ENCODE results near the gene EVL.
"Not testable (repeated sequence)": the region's sequence is repeated elsewhere in the genome, so short reads cannot be mapped to it uniquely, and the experiment has no call there.

Gene EVL

DNA sequence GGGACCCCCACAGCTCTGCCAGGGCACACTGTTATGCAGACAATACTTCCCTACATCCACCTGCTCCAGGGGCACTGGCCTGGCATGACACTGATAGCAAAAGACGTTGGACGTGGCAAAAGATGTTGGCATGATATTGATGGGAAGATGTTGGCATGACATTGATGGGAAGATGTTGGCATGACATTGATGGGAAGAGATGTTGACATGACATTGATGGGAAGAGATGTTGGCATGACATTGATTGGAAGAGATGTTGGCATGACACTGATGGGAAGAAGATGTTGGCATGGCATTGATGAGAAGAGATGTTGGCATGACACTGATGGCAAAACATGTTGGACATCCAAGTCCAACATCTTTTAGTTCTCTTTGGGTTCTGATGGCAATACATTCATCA, 105.7 kb downstream of the EVL start:
- Mint-ChIP-seq H3K36me3 (no peaks in the 10 kb centered on the region), H3K27ac (no peak overlapping the region), H3K27me3 (peaks cover 54% of the 10 kb centered on the region), H3K4me3 (no peak overlapping the region), H3K9me3 (no peaks in the 10 kb centered on the region), H3K4me1 (peaks cover 9% of the 10 kb centered on the region)
- CTCF ChIA-PET = no interaction called here
- DNase-seq = no peak

GRCh38 chr14:100172811-100173210, 107.6 kb downstream of the EVL start:
- CTCF ChIA-PET = no interaction called here

GRCh38 chr14:100173353-100173752, 108.1 kb downstream of the EVL start:
- Mint-ChIP-seq H3K4me3 (no peak overlapping the region), H3K27ac (no peak overlapping the region), H3K36me3 (no peaks in the 10 kb centered on the region), H3K27me3 (peaks cover 46% of the 10 kb centered on the region), H3K4me1 (peaks cover 2% of the 10 kb centered on the region), H3K9me3 (no peaks in the 10 kb centered on the region)
- no peak for DNase-seq
- CTCF ChIA-PET = no interaction called here

More at GRCh38 chr14:100172811-100173210, 107.6 kb downstream of the EVL start:
- Mint-ChIP-seq H3K27me3 (peaks cover 44% of the 10 kb centered on the region), H3K4me1 (peaks cover 2% of the 10 kb centered on the region), H3K36me3 (no peaks in the 10 kb centered on the region), H3K4me3 (no peak overlapping the region), H3K27ac (no peak overlapping the region), H3K9me3 (no peaks in the 10 kb centered on the region)
- DNase-seq = no peak

DNA sequence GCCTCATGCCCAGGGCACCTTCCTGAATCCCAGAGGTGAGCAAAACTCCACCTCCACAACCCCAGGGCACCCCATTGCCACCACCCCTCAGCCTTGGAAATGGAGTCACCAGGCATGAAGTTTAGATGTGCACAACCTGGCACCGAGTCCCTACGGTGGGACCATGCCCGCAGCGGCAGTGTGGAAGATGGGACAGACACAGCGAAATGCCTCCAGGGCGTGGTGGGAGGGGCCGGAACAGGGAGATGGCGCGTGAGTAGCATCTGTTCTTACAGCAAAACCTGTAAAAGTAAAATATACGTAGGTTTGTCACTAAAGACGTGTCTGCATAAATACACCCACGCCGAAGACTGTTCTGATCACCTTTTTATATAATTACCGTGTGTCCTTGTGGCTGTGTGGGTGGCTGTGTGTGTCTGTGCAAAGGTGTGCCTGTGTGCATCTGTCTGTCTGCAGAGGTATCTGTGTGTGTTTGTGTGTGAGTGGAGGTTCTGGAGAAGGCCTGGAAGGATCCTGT, 111.6 kb downstream of the EVL start:
- no peak overlapping the region for H3K27ac Mint-ChIP-seq
- H3K4me3 Mint-ChIP-seq = no peak overlapping the region
- H3K9me3 Mint-ChIP-seq = no peaks in the 10 kb centered on the region
- DNase-seq = no peak
- no peaks in the 10 kb centered on the region for H3K36me3 Mint-ChIP-seq
- CTCF ChIA-PET = no interaction called here
- no peaks in the 10 kb centered on the region for H3K4me1 Mint-ChIP-seq
- peaks cover 39% of the 10 kb centered on the region for H3K27me3 Mint-ChIP-seq

DNA sequence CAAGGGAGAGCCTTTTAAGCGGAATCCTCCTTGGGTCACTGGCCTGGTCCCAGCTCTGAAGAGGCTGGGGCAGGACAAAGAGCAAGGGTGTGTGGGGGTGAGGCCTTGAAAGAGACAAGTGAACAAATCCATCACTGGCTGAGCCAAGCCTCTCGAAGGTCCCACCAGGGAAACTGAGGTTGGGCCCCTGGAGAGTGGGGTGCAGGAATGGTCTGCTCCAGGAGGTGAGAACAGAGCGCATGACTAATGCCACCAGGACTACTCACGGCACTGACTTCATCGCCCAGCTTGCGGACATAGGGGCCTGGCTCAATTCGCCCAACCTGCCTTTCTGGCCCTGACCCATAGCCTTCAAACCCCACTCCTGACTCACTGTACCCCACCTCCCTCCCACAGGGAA, 113.5 kb downstream of the EVL start:
- no peak overlapping the region for H3K27ac Mint-ChIP-seq
- no peak for DNase-seq
- H3K36me3 Mint-ChIP-seq = no peaks in the 10 kb centered on the region

DNA sequence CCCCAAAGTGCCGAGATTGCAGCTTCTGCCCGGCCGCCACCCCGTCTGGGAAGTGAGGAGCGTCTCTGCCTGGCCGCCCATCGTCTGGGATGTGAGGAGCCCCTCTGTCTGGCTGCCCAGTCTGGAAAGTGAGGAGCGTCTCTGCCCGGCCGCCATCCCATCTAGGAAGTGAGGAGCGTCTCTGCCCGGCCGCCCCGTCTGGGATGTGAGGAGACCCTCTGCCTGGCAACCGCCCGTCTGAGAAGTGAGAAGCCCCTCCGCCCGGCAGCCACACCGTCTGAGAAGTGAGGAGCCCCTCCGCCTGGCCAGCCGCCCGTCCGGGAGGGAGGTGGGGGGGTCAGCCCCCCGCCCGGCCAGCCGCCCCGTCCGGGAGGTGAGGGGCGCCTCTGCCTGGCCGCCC, 115.4 kb downstream of the EVL start:
- H3K9me3 Mint-ChIP-seq, H3K4me1 Mint-ChIP-seq, H3K27ac Mint-ChIP-seq, DNase-seq, H3K36me3 Mint-ChIP-seq, CTCF ChIA-PET, H3K4me3 Mint-ChIP-seq: not testable (repeated sequence)
- H3K27me3 Mint-ChIP-seq = peaks cover 11% of the 10 kb centered on the region

More for the DNA sequence above, 113.5 kb downstream of the EVL start:
- CTCF ChIA-PET = no interaction called here
- peaks cover 29% of the 10 kb centered on the region for H3K27me3 Mint-ChIP-seq
- H3K4me1 Mint-ChIP-seq = no peaks in the 10 kb centered on the region
- H3K9me3 Mint-ChIP-seq = no peaks in the 10 kb centered on the region
- no peak overlapping the region for H3K4me3 Mint-ChIP-seq

- H3K36me3 Mint-ChIP-seq, H3K9me3 Mint-ChIP-seq, DNase-seq, H3K27ac Mint-ChIP-seq, H3K27me3 Mint-ChIP-seq, H3K4me1 Mint-ChIP-seq, CTCF ChIA-PET, H3K4me3 Mint-ChIP-seq: not testable (repeated sequence)
These were observed 116.8 kb downstream of the EVL start for GRCh38 chr14:100181876-100182551.

DNA sequence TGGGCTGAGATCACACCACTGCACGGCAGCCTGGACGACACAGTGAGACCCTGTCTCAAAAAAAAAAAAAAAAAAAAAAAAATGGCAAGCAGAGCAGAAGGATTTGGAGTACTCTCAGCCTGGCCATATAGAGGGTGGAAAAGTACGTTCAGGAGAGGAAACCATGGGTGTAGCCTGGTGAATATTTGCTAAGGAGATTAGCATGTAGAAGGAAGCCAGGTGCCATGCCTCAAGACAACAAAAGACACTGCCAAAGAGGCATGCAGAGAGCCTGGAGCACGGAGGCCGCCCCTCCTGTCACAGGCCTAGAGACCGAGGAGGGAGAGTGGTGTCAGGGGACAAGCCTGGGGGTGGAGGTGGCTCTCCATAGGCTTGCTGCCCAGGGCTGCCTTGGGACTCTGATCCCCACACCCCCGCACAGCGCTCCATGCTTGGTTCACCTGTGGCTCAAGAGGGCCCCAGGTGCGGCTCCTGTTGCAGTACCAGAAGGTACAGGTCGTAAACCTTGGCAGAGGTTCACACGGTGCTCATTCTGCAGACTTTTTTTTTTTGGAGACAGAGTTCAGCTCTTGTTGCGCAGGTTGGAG, 122.1 kb downstream of the EVL start:
- Mint-ChIP-seq H3K4me1 (peaks cover 12% of the 10 kb centered on the region), H3K27me3 (no peaks in the 10 kb centered on the region), H3K27ac (no peak overlapping the region), H3K36me3 (no peaks in the 10 kb centered on the region), H3K9me3 (no peaks in the 10 kb centered on the region), H3K4me3 (no peak overlapping the region)
- CTCF ChIA-PET = no interaction called here
- DNase-seq = no peak

- H3K27ac Mint-ChIP-seq = no peak overlapping the region
- CTCF ChIA-PET = no interaction called here
- H3K4me1 Mint-ChIP-seq = peaks cover 22% of the 10 kb centered on the region
- H3K9me3 Mint-ChIP-seq = no peaks in the 10 kb centered on the region
- no peaks in the 10 kb centered on the region for H3K36me3 Mint-ChIP-seq
- no peaks in the 10 kb centered on the region for H3K27me3 Mint-ChIP-seq
- H3K4me3 Mint-ChIP-seq = no peak overlapping the region
- DNase-seq = no peak
These were observed 123.3 kb downstream of the EVL start for GRCh38 chr14:100188392-100189030.

DNA sequence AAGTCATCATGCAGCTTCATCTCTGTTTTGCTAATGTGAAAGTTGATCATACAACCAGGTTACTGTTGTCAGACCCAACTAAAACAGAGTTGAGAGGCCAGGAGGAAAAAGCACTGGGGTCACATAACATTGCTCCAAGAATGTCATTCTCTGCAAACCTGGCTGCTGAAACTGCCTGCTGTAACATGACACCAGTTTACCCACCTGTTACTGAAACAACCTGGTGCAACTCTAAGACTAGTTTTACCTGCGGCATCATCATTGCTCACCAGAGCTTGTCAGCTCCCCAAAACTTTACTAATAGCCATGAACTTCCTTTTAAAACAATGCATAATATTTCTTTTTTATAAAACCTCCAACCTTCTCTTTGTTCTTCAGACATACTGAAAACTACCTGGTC, 124.9 kb downstream of the EVL start:
- no peak for DNase-seq
- no peaks in the 10 kb centered on the region for H3K36me3 Mint-ChIP-seq
- H3K27me3 Mint-ChIP-seq = no peaks in the 10 kb centered on the region
- H3K9me3 Mint-ChIP-seq = no peaks in the 10 kb centered on the region
- H3K4me3 Mint-ChIP-seq = no peak overlapping the region
- H3K27ac Mint-ChIP-seq = no peak overlapping the region
- peaks cover 26% of the 10 kb centered on the region for H3K4me1 Mint-ChIP-seq
- CTCF ChIA-PET = interaction anchor here (5.1 kb wide), 1 partner anchor 32 kb away, joined by 58 read pairs; no protein-coding TSS in a partner anchor

DNA sequence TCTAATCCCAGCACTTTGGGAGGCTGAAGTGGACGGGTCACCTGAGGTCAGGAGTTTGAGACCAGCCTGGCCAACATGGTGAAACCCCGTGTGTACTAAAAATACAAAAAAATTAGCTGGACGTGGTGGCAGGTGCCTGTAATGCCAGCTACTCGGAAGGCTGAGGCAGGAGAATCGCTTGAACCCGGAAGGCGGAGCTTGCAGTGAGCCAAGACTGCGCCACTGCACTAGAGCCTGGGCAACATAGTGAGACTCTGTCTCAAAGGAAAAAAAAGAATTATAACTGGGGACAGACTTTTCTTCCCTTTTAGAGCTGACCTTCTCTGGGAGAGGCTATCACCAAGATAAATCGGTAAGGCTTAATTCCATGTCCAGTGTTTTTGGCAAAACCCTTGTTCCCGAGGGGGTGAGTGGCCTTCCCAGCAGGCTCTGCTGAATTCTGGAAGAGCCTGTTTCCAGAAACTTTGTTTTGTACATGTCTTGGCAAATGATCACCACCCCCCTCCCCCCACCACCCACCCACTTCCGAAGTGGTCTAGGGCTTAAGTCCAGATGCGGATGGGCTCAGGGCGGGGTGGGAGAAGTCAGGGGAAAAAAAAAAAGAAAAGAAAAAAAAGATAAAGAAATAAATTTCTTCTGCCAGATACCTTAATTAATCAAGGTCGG, 126.5 kb downstream of the EVL start:
- Mint-ChIP-seq H3K4me1 (peaks cover 20% of the 10 kb centered on the region), H3K4me3 (peak overlapping the region; percentile 63), H3K36me3 (no peaks in the 10 kb centered on the region), H3K27ac (no peak overlapping the region), H3K27me3 (no peaks in the 10 kb centered on the region), H3K9me3 (no peaks in the 10 kb centered on the region)
- CTCF ChIA-PET = interaction anchor here (1.0 to 5.1 kb wide), 14 partner anchors 13 to 439 kb away, joined by 3 to 67 read pairs (median 6); partner anchors contain the start of gene DEGS2
- DNase-seq = no peak

DNA sequence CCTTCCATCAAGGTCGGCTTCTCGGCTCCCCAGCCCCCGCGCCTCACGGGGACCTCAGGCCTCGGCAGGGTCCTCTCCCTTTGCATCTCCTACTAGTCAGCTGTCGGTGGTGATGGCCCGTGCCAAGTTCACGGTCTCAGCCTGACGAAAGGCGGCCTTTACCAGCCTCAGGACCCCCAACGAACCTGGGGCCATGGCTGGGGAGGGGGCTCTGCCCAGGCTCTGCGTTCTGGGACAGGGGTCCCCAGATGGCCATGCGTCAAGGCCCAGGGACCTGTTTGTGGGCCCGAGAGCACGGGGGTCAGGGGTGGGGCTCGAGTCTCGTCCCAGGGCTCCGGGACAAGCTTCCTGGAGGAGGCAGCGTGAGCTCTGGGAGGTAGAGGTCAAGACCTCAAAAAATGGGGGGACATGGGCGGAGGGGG, 127.0 kb downstream of the EVL start:
- H3K27ac Mint-ChIP-seq = peak overlapping the region; percentile 84
- peaks cover 3% of the 10 kb centered on the region for H3K27me3 Mint-ChIP-seq
- CTCF ChIA-PET = interaction anchor here (0.9 to 5.1 kb wide), 35 partner anchors 12 to 440 kb away, joined by 3 to 67 read pairs (median 6); partner anchors contain the start of gene DEGS2
- H3K4me1 Mint-ChIP-seq = peaks cover 20% of the 10 kb centered on the region
- H3K4me3 Mint-ChIP-seq = peak overlapping the region; percentile 63
- no peak for DNase-seq
- H3K36me3 Mint-ChIP-seq = no peaks in the 10 kb centered on the region
- no peaks in the 10 kb centered on the region for H3K9me3 Mint-ChIP-seq

- Mint-ChIP-seq H3K36me3 (no peaks in the 10 kb centered on the region), H3K27ac (peak overlapping the region; percentile 84), H3K4me3 (peak overlapping the region; percentile 63), H3K9me3 (no peaks in the 10 kb centered on the region), H3K27me3 (peaks cover 3% of the 10 kb centered on the region), H3K4me1 (peaks cover 20% of the 10 kb centered on the region)
- DNase-seq = peak; percentile 100
- CTCF ChIA-PET = interaction anchor here (0.9 to 5.1 kb wide), 44 partner anchors 12 to 440 kb away, joined by 3 to 67 read pairs (median 5); partner anchors contain the start of gene DEGS2
These were observed 127.6 kb downstream of the EVL start for GRCh38 chr14:100192672-100193416.

All from activated naive CD4-positive, alpha-beta T cell treated with anti-CD3 and anti-CD28 coated beads, Interleukin-2, amount 10 ng/mL, durations not matched to agents 7 days and 5 days (primary cell).